Measurements from ENCODE around the gene CPEB4. TPM values are rescaled to one million over a fixed set of nuclear protein-coding genes. Genes with fewer than 3 reads are reported as not detected.

Gene CPEB4
- total and polyA plus RNA-seq, 2 of the 8 experiments (the other 6 are each of a cell fraction or from before 2014, with no cell fraction given) = 8.4 to 13.4 TPM

DNA sequence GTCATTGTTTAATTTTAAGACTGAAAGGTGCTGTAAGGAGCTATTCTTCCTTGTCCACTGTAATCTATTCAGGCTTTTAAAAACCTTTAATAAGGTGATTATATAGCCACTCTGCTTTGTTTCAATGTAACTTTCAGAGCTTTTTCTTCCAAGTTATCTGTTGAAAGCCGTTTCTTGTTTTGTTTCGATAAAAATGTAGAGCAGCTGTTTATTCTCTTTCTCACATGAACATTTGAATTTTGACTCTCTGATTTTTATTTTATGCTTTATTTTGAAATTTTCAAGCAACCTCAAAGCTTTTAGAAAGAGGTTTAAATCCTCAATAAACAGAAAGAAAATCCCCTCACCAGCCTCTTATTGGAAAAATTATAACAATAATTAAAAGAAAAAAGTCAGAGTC lies 47.2 kb downstream of the CPEB4 start (continued):
- TF ChIP-seq CHD7 (IDR thresholded peaks at IDR 0.05; ENCODE audit: insufficient replicate concordance, low read length) (no peak), SIN3A (conservative IDR thresholded peaks at IDR 0.05 in 1 of 2, IDR thresholded peaks at IDR 0.05 in 1 of 2; ENCODE audit: low read depth in 1 of 2, low read length in 2 of 2) (no peak), SIX5 (IDR thresholded peaks at IDR 0.05; ENCODE audit: low read depth, low read length) (no peak), YY1 (IDR thresholded peaks at IDR 0.05; ENCODE audit: low read depth, low read length) (no peak), ASH2L (IDR thresholded peaks at IDR 0.05; ENCODE audit: low read length) (no peak), CHD1 (IDR thresholded peaks at IDR 0.05; ENCODE audit: low read depth, low read length) (no peak), RXRA (IDR thresholded peaks at IDR 0.05; ENCODE audit: insufficient read depth, low read depth, low read length) (no peak), CBX8 (IDR thresholded peaks at IDR 0.05; ENCODE audit: borderline replicate concordance, low read depth, low read length) (no peak), SIRT6 (IDR thresholded peaks at IDR 0.05; ENCODE audit: low read length) (no peak), BACH1 (IDR thresholded peaks at IDR 0.05; ENCODE audit: low read length) (no peak), BCL11A (IDR thresholded peaks at IDR 0.05; ENCODE audit: low read depth in 2 of 2, low read length in 2 of 2) (no peak)

Data from H1 (cell line).